ENCODE measurements around the gene TIGD7.
A peak's percentile ranks its signal among the peaks of the same experiment; 100 is the strongest.

The TIGD7 gene

GRCh38 chr16:3285131-3285530, 20.1 kb downstream of the TIGD7 start:
- TF ChIP-seq TCF4 (CRISPR knock-in tag; IDR thresholded peaks at IDR 0.05; ENCODE audit: borderline replicate concordance) (no peak), ZNF8 (CRISPR knock-in tag; IDR thresholded peaks at IDR 0.05) (no peak), ZFP3 (CRISPR knock-in tag; IDR thresholded peaks at IDR 0.05) (no peak), TOX (CRISPR knock-in tag; IDR thresholded peaks at IDR 0.05; ENCODE audit: borderline replicate concordance) (no peak), POU6F1 (CRISPR knock-in tag; IDR thresholded peaks at IDR 0.05; ENCODE audit: borderline replicate concordance, low read depth) (no peak), ARNTL (CRISPR knock-in tag; IDR thresholded peaks at IDR 0.05; ENCODE audit: borderline replicate concordance, low read depth) (no peak)
- no peak for ATAC-seq

DNA sequence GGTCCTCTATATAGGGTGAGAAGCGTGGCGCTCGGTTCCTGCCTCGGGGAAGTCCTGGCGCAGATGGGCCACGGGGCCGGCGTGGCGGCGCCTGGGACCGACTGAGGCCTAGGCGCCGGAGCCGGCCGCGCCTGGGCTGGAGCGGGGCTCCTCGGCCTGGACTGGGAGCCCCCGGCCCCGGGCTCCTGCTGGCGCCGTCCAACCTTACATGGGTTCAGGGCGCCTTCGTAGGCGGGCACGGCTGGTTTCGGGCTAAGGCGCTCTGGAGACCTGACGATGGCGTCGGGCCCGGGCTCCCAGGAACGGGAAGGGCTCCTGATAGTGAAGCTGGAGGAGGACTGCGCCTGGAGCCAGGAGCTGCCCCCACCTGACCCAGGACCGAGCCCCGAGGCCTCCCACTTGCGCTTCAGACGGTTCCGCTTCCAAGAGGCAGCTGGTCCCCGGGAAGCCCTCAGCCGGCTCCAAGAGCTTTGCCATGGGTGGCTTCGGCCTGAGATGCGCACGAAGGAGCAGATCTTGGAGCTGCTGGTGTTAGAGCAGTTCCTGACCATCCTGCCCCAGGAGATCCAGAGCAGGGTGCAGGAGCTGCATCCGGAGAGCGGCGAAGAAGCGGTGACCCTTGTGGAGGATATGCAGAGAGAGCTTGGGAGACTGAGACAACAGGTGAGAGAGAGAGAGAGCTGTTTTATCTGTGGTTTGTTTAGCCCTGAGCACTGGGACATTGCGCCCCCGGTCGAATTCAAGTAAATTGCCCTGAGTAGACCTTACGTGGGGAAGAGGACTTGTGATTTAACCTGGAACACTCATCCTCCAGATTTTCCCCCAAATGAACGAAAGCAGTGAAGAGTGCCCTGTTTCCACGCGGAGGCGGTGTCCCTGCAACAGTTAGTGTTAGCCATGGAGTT, 21.4 kb downstream of the TIGD7 start:
- ATAC-seq: no peak
- no peak for TF ChIP-seq RARB (CRISPR knock-in tag; IDR thresholded peaks at IDR 0.05)
- no peak for TF ChIP-seq ZNF8 (CRISPR knock-in tag; IDR thresholded peaks at IDR 0.05)
- no peak for TF ChIP-seq ARNTL (CRISPR knock-in tag; IDR thresholded peaks at IDR 0.05; ENCODE audit: borderline replicate concordance, low read depth)
- TF ChIP-seq TOX (CRISPR knock-in tag; IDR thresholded peaks at IDR 0.05; ENCODE audit: borderline replicate concordance): no peak
- TF ChIP-seq SNAI2 (CRISPR knock-in tag; IDR thresholded peaks at IDR 0.05): no peak
- TF ChIP-seq, protein P1, sequence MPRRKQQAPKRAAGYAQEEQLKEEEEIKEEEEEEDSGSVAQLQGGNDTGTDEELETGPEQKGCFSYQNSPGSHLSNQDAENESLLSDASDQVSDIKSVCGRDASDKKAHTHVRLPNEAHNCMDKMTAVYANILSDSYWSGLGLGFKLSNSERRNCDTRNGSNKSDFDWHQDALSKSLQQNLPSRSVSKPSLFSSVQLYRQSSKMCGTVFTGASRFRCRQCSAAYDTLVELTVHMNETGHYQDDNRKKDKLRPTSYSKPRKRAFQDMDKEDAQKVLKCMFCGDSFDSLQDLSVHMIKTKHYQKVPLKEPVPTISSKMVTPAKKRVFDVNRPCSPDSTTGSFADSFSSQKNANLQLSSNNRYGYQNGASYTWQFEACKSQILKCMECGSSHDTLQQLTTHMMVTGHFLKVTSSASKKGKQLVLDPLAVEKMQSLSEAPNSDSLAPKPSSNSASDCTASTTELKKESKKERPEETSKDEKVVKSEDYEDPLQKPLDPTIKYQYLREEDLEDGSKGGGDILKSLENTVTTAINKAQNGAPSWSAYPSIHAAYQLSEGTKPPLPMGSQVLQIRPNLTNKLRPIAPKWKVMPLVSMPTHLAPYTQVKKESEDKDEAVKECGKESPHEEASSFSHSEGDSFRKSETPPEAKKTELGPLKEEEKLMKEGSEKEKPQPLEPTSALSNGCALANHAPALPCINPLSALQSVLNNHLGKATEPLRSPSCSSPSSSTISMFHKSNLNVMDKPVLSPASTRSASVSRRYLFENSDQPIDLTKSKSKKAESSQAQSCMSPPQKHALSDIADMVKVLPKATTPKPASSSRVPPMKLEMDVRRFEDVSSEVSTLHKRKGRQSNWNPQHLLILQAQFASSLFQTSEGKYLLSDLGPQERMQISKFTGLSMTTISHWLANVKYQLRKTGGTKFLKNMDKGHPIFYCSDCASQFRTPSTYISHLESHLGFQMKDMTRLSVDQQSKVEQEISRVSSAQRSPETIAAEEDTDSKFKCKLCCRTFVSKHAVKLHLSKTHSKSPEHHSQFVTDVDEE (CRISPR knock-in tag; IDR thresholded peaks at IDR 0.05): no peak
- TF ChIP-seq CREB5 (CRISPR knock-in tag; IDR thresholded peaks at IDR 0.05; ENCODE audit: low read depth): no peak
- TF ChIP-seq GLIS3 (CRISPR knock-in tag; IDR thresholded peaks at IDR 0.05): no peak
- no peak for TF ChIP-seq CSDC2 (CRISPR knock-in tag; IDR thresholded peaks at IDR 0.05)
- TF ChIP-seq TCF4 (CRISPR knock-in tag; IDR thresholded peaks at IDR 0.05; ENCODE audit: borderline replicate concordance): no peak
- TF ChIP-seq ESRRG (CRISPR knock-in tag; IDR thresholded peaks at IDR 0.05): no peak
- no peak for TF ChIP-seq ZFP30 (CRISPR knock-in tag; IDR thresholded peaks at IDR 0.05)
- TF ChIP-seq, protein P2, sequence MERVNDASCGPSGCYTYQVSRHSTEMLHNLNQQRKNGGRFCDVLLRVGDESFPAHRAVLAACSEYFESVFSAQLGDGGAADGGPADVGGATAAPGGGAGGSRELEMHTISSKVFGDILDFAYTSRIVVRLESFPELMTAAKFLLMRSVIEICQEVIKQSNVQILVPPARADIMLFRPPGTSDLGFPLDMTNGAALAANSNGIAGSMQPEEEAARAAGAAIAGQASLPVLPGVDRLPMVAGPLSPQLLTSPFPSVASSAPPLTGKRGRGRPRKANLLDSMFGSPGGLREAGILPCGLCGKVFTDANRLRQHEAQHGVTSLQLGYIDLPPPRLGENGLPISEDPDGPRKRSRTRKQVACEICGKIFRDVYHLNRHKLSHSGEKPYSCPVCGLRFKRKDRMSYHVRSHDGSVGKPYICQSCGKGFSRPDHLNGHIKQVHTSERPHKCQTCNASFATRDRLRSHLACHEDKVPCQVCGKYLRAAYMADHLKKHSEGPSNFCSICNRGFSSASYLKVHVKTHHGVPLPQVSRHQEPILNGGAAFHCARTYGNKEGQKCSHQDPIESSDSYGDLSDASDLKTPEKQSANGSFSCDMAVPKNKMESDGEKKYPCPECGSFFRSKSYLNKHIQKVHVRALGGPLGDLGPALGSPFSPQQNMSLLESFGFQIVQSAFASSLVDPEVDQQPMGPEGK (CRISPR knock-in tag; IDR thresholded peaks at IDR 0.05; ENCODE audit: borderline replicate concordance): no peak
- no peak for TF ChIP-seq POU6F1 (CRISPR knock-in tag; IDR thresholded peaks at IDR 0.05; ENCODE audit: borderline replicate concordance, low read depth)
- TF ChIP-seq BACH2 (CRISPR knock-in tag; IDR thresholded peaks at IDR 0.05; ENCODE audit: borderline replicate concordance): no peak

DNA sequence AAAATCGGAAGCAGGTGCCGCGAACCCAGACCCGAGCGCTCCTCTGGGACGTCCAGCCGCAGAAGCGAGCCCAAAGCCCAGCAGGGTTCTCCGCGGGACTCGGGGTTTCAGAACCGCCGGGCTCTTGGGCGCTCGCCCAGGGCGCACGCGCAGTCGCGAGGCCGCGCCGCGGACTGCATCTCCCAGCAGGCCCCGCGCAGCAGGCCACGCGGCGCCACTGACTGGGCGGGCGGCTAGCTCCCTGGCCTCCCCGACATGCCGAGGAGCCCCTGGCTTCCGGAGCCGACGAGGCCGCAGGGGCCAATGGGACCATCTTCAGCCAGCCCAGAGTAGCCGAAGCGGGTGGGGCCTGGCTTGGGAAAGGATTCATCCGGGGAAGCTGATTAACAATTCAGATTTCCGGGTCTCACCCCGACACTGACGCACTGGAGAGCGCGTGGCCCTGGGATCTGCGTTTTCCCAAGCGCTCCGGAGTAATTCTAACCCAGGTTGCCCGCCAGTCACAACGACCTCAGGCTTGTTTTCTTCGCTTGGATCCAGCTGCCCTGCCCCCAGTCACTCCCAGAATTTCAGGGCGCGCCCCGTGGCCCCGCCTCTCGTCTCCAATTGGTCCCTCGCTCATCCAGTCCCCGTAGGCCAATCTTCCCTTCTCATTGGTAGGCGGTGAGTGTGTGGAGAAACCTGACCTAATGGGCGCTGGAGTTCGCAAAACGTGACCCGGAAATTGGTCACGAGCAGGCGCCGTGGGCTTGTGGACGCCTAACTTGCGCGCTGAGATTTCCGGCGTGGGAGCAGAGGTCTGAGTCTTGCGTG, 22.3 kb downstream of the TIGD7 start, which contains the start of gene ZNF263:
TSS of gene ZNF263 (plus strand) at position 762 of the 813 bp plus-strand sequence. CDS start 328 bp downstream, outside the sequence.
- TF ChIP-seq OSR1 (CRISPR knock-in tag; IDR thresholded peaks at IDR 0.05) (no peak), ISL1 (CRISPR knock-in tag; IDR thresholded peaks at IDR 0.05) (no peak), ESRRG (CRISPR knock-in tag; IDR thresholded peaks at IDR 0.05) (no peak), ARNTL (CRISPR knock-in tag; IDR thresholded peaks at IDR 0.05; ENCODE audit: borderline replicate concordance, low read depth) (no peak)
- peak; percentile 93 for ATAC-seq
